LNCAP (cell line): Measurements from ENCODE around the gene NRSN2.

Experiments
- CTCF ChIP-seq: fragments of 450-650 bp; IDR thresholded peaks from 2 replicates; pipeline ENCODE4 v1.5.1; 2017; ENCODE audit warnings: mild to moderate bottlenecking

NRSN2 gene

GRCh38 chr20:334578-334977, 12.3 kb upstream of the NRSN2 start:
- no peak for TF ChIP-seq CTCF

GRCh38 chr20:341682-342081, 5.2 kb upstream of the NRSN2 start:
- no peak for TF ChIP-seq CTCF

GRCh38 chr20:343107-343506, 3.8 kb upstream of the NRSN2 start:
- no peak for TF ChIP-seq CTCF

GRCh38 chr20:346033-346639, 775 bp upstream of the NRSN2 start:
- TF ChIP-seq CTCF = no peak

- no peak for TF ChIP-seq CTCF
These were observed 367 bp downstream of the NRSN2 start for GRCh38 chr20:347317-347639.

GRCh38 chr20:347640-348484, 951 bp downstream of the NRSN2 start:
- no peak for TF ChIP-seq CTCF

GRCh38 chr20:348972-349841, 2.3 kb downstream of the NRSN2 start:
- no peak for TF ChIP-seq CTCF
